ENCODE results near the gene SLC24A1.

GRCh38 chr15:65651042-65651322 lies 29.2 kb downstream of the SLC24A1 start:
- no peak for TF ChIP-seq CTCF (IDR thresholded peaks at IDR 0.05)
- no peak for TF ChIP-seq ZFX (IDR thresholded peaks at IDR 0.05; ENCODE audit: borderline replicate concordance)

All from 22Rv1 (cell line).